ENCODE data around the gene RFNG.

- TF ChIP-seq CTCF (IDR thresholded peaks at IDR 0.05), result no peak
- 0 out of 2 replicates have a peak, but pooled peaks have one; percentile 3 for TF ChIP-seq POLR2AphosphoS5 (IDR thresholded peaks at IDR 0.05; ENCODE audit: low read depth, low read length)
These were observed 45.1 kb upstream of the RFNG start for GRCh38 chr17:82096709-82097183.

All from Panc1 (cell line).